K562 treated with DMSO at 1 percent for 24 hours (cell line): ENCODE measurements around the gene LYZL4. TPM values are rescaled to one million over a fixed set of nuclear protein-coding genes. Genes with fewer than 3 reads are reported as not detected.

Experiments used
- total RNA-seq: library from RNA; unstranded; fragments of 300-600 nt; gene quantifications from 2 replicates; pipeline ENCODE4 v1.2.3, GENCODE V29; 2022; ENCODE audit warnings: low read depth; ENCODE audit not compliant: insufficient read depth

Gene LYZL4, protein sequence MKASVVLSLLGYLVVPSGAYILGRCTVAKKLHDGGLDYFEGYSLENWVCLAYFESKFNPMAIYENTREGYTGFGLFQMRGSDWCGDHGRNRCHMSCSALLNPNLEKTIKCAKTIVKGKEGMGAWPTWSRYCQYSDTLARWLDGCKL
- not detected in 2 replicates for total RNA-seq

GRCh38 chr3:42410370-42411131 lies at the start of gene LYZL4:
Gene LYZL4 (minus strand): TSS chr3:42410610. CDS start chr3:42407251, 3,359 bp downstream.

Other genes with a start within 250 kb of the LYZL4 start
- not detected in 2 replicates for gene CCK, start 144.4 kb downstream of the LYZL4 start, total RNA-seq
- not detected in 2 replicates for gene VIPR1, start 92.0 kb upstream of the LYZL4 start, total RNA-seq
- gene SEC22C, start 171.4 kb upstream of the LYZL4 start, total RNA-seq: 54.6 and 67.8 TPM in 2 replicates
- 56.5 and 57.4 TPM in 2 replicates for gene SS18L2, start 180.2 kb upstream of the LYZL4 start, total RNA-seq
- gene NKTR, start 190.1 kb upstream of the LYZL4 start, total RNA-seq: 13.1 and 15.6 TPM in 2 replicates
- gene ZBTB47, start 243.1 kb upstream of the LYZL4 start, total RNA-seq: 2.2 and 2.8 TPM in 2 replicates